Superior temporal gyrus (tissue), 1 donor: ENCODE results near the gene TMPRSS13.
"Not testable (repeated sequence)": the region's sequence is repeated elsewhere in the genome, so short reads cannot be mapped to it uniquely, and the experiment has no call there.

ENCODE experiments used
- DNase-seq: peaks from one replicate; pipeline ENCODE4 v3.0.0-alpha.2; 2016; ENCODE audit errors: extremely low spot score

The TMPRSS13 gene

GRCh38 chr11:117931331-117931950 lies 2.2 kb upstream of the TMPRSS13 start:
- no peak for DNase-seq

DNA sequence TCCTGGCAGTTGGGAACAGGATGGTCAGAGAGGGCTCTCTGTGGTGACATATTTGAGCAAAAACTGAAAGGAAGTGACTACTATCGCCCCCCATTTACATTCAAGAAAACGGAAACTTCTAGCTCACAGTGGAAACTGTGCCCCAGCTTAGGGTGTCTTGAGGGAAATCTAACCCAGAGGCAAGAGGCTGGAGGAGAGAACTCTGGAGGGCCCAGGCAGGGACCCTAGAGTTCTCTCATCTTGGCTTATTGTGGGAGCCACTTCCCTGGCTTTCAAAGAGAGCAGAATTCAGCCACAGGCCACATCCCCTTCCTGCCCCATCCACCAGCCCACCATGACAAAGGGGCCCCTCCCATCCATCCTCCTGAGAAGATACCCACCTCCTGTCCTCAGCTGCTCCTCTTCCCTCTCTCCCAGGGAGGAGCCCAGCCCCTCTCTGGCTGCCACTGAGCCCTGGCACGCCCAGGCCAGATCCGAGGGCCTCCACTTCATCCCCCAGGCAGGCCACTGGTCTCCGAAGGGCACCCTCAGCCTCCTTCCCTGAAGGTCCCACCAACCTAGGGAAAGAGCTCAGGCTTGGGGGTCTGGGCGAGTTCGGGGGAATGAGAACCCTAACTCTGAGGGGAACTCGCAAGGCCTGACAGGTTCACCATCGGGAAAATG lies 1.6 kb upstream of the TMPRSS13 start:
- DNase-seq = no peak

- no peak for DNase-seq
These were observed 841 bp upstream of the TMPRSS13 start for GRCh38 chr11:117929916-117930570.

DNA sequence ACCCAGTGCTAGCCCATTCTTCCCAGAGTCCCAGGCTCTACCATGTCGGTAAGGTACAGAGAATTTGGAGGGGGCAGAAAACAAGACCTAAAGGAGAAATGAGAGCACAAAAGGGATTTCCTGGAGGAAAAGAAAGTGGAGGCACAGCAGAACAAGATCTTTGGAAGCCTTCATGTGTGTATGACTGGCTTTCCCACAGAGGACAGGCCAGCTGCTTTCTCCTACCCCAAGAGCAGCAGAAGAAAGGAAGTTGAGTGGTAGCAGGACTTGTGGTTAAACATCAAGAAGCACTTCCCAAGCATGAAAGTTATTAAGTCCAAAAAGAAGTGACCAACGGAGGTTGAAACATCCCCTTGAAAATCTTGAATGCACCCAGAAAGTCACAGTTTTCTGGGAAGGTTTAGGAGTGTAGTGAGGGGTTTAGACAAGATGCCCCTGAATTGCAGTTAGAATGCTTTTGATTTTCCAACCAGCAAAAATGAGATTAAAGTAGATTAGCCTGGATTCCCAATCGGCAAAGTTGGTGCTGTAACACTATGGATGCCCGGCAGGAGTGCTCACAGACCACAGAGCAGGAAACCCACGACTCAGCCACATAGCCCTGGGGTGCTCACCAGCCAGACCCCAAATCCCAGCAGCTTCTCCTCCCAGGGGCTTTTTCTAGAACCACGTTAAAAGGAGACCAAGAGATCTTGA lies 608 bp downstream of the TMPRSS13 start:
- DNase-seq = no peak

- DNase-seq = no peak
These were observed 1.3 kb downstream of the TMPRSS13 start for GRCh38 chr11:117927926-117928325.

DNA sequence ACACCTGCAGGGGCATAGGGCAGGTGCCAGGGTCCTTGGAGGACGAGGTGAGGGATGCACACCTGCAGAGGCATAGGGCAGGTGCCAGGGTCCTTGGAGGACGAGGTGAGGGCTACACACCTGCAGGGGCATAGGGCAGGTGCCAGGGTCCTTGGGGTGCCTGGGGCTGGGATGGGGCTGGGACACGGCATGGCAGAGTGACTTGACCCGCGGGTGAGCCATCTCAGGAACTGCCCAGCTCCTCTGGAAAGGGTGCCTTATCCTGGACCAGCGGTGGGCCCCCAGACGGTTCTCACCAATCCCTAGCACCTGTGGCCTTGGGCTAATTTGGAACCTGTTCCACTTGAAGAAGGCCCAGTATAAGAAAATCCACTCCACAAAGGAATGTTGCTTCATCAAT lies 3.0 kb downstream of the TMPRSS13 start:
- DNase-seq = not testable (repeated sequence)

DNA sequence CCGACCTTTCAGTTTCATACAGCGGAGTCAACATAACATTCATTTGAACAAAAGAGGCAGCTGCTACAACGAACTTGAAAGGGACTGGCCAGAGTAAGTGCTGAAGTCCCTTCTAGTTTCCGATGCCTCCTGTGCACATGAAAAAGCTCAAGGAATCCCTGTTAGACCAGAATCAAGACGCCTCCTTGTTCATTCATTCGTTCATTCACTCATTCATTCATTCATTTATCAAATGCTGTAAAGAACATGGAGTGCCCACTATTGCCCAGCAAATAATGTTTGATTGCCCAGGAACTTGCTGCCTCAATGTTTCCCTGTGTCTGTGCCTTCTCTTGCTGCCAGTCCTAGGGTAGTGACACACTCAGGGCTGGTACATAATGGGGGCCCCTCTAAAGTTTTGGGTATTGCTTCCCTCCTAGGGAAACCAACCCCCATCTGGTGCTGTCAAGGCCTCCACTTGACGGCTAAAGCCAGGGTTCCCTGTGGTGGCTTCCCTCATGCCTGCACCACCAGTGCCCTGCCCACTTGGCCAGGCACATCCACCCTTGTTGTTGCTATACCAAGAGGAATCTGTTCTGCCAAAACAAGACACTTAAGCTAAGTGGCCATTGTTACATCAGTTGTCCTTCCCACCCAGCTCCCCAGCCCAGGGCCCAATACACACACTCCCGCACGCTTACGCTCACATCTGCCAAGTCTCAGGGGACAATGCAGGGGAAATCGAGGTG lies 3.8 kb downstream of the TMPRSS13 start:
- DNase-seq = no peak

DNA sequence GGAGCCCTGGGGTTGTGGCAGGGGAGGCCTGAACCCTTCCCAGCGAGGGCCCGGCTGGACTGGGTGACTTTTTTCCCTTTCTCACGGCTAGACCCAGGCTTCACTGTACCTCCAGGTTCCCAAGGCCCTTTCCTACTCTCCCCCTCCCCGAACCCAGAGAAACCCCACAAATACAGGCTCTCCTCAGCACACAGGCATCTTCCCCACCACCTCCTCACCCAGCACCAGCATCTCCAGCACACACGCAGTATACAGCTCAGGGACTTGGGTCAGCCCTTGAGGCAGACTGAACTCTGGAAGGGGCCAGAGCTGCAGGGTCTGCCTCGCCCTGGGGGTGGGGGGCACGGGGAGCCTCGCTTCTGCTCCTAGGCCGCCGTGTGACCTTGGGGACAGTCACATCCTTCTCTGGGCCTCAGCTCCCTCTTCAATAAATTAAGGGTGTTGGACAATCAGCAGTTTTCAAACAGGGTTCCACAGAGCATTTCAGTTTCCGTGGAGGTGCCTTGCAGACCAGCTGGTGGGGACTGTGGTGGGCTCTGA lies 4.5 kb downstream of the TMPRSS13 start:
- no peak for DNase-seq

GRCh38 chr11:117923773-117924172 lies 5.4 kb downstream of the TMPRSS13 start:
- DNase-seq = no peak

GRCh38 chr11:117923275-117923674 lies 5.9 kb downstream of the TMPRSS13 start:
- no peak for DNase-seq

GRCh38 chr11:117921893-117922292 lies 7.3 kb downstream of the TMPRSS13 start:
- DNase-seq = no peak

GRCh38 chr11:117921456-117921855 lies 7.7 kb downstream of the TMPRSS13 start:
- DNase-seq = no peak

DNA sequence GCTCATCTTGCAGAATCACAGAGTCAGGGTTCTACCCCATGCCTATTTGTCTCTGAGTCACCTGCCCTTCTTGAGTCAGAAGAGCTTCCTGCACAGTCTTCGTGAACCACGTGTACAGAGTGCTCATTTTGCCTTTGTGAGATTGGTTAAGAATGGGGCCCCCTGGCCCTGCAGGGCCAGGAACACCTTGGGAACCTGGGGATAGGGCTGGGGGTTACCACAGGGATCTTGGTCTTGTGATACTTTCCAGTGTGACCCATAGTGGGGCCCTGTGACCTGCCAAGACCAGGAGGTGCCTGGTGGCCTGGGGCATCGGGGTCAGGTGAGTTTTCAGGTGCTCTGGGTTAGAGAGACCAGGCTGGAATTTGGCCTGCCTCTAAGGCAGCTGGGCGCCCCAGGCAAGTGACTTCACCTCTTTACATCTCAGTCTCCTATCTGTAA lies 9.4 kb downstream of the TMPRSS13 start:
- DNase-seq = no peak

DNA sequence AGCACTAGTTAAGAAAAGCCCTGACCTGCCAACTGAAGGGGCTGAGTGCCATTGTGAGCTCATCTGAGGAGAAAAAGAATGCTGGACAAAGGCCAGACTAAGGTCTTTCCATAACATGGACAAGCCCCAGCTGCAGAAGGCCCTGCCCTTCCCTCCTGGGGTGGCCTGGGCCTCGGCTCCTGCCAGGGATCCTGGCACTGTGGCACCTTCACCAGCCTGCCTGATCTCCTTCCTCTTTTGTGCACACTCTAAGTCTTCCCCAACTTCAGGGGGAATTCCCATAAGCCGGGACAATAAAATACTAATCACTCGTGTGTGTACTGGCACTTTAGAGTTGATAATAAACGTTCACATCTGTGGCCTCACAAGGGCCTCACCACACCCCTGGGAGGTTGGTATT lies 9.9 kb downstream of the TMPRSS13 start:
- DNase-seq = no peak

- DNase-seq = no peak
These were observed 10.6 kb downstream of the TMPRSS13 start for GRCh38 chr11:117918366-117919255.

GRCh38 chr11:117917591-117918151 lies 11.5 kb downstream of the TMPRSS13 start:
- no peak for DNase-seq

GRCh38 chr11:117916956-117917355 lies 12.2 kb downstream of the TMPRSS13 start:
- DNase-seq = no peak

DNA sequence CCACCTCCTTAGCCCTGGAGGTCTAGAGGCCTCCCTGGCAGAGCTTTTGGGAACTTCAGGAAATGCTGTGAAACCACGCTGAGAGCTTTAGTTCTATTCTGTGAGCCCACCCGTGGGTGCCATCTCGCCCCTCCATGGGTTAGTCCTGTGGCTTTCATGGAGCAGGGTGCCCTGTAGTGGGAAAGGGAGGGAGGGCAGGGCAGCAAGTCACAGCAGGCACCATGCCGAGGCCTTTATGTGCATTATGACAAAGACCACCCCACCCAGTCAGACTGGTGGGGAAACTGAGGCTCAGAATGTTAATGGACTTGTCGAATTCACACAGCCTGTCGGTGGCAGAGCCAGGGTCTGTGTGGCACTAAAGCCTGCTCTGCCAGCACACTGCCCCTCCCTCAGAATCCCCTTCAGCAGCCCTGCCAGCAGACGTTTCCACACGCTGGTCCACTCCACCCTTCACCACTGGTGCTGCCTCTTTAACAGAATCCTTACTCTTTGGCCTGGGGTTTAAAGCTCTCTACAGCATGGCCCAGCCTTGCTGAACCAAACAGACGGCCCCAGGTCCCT lies 13.4 kb downstream of the TMPRSS13 start:
- DNase-seq = no peak

DNA sequence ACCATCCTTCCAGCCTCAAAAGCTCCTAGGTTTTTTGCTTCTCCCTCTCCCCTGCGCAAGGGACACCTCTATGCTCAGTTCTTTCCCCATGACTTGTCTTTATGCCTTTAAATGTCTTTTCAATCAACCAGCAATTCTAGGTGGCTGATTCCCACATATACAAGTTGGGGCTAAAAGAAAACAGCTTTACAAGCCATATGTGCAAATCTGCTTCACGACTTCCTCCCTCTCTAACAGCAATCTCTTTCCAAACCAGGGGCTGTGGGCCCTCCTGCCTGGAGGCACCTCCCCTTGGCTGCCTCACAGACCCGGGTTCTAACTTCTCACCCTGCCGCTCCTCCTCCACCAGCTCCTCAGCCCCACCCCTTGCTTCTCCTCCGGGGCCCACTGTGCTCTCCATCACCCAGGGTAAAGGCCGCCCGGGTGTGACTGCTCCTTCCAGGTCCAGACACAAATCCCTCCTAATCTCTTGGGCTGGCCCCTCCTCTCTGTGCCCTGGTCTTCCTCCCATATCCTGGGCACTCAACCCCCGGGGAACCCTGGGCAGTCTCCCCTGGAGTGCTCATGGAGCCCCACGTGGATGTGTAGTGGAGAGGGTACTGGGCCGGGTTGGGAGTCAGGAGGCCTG lies 14.1 kb downstream of the TMPRSS13 start:
- no peak for DNase-seq
